Endodermal cell (in vitro differentiated cells): Measurements from ENCODE around the gene CCNB3. TPM values are rescaled to one million over a fixed set of nuclear protein-coding genes. Genes with fewer than 3 reads are reported as not detected.

Source experiments
- DNase-seq: peaks from one replicate; pipeline ENCODE4 v3.0.0-alpha.2; 2017
- H3K27ac ChIP-seq: 2 replicates; pipeline ENCODE4 v1.5.1; 2013; ENCODE audit warnings: mild to moderate bottlenecking, low read depth, low read length, moderate library complexity
- H3K27me3 ChIP-seq: 2 replicates; pipeline ENCODE4 v1.6.1; 2013; ENCODE audit warnings: mild to moderate bottlenecking, low read length, moderate library complexity; ENCODE audit not compliant: insufficient read depth, control insufficient read depth, poor library complexity, severe bottlenecking
- H3K36me3 ChIP-seq: 2 replicates; pipeline ENCODE4 v1.7.0; 2013; ENCODE audit warnings: mild to moderate bottlenecking, low read length, moderate library complexity; ENCODE audit not compliant: control insufficient read depth, insufficient read depth
- H3K4me1 ChIP-seq: one replicate; pipeline ENCODE4 v1.7.0; 2013; ENCODE audit warnings: low read length; ENCODE audit not compliant: control insufficient read depth, insufficient read depth
- H3K4me3 ChIP-seq: 2 replicates; pipeline ENCODE4 v1.5.1; 2013; ENCODE audit warnings: mild to moderate bottlenecking, low read length, moderate library complexity
- H3K9ac ChIP-seq: 2 replicates; pipeline ENCODE4 v1.6.1; 2013; ENCODE audit warnings: mild to moderate bottlenecking, low read length, moderate library complexity; ENCODE audit not compliant: poor library complexity, severe bottlenecking; ENCODE audit errors: extremely low read depth
- H3K9me3 ChIP-seq: 2 replicates; pipeline ENCODE4 v1.6.1; 2013; ENCODE audit warnings: mild to moderate bottlenecking, low read length, moderate library complexity; ENCODE audit not compliant: control insufficient read depth
- H3K27ac Mint-ChIP-seq: 2 replicates; pipeline ENCODE4 v1.8.0; 2020; ENCODE audit warnings: mixed read lengths
- H3K27me3 Mint-ChIP-seq: 2 replicates; pipeline ENCODE4 v1.8.0; 2021; ENCODE audit warnings: mild to moderate bottlenecking, mixed read lengths; ENCODE audit not compliant: insufficient read depth
- H3K36me3 Mint-ChIP-seq: 2 replicates; pipeline ENCODE4 v1.8.0; 2020; ENCODE audit warnings: low read depth, mixed read lengths
- H3K4me1 Mint-ChIP-seq: 2 replicates; pipeline ENCODE4 v1.8.0; 2020; ENCODE audit warnings: mixed read lengths
- H3K4me3 Mint-ChIP-seq: 2 replicates; pipeline ENCODE4 v1.8.0; 2020; ENCODE audit warnings: mild to moderate bottlenecking, moderate library complexity, mixed read lengths
- H3K9me3 Mint-ChIP-seq: 2 replicates; pipeline ENCODE4 v1.8.0; 2020; ENCODE audit warnings: mild to moderate bottlenecking, mixed read lengths
- WGBS, 2 experiments: methylation state at CpG; one replicate each; pipeline versions ENCODE4 v1.1.5 to v1.1.7; 2013; ENCODE audit warnings: missing lambda C conversion rate in 2 of 2, mixed read lengths in 1 of 2; ENCODE audit not compliant: insufficient coverage in 1 of 2, insufficient read length in 1 of 2; 5-methylcytosine and 5-hydroxymethylcytosine counted together
- total RNA-seq, 2 donors: library from RNA; stranded (reverse); fragmentation: NEBNext Ultra II Directional in 1 of 2; extraction: Animal tissue kit (Norgen Biotek cat#: 25700) in 1 of 2; gene quantifications; 2 replicates in 1 of 2; 3 replicates in 1 of 2; pipeline ENCODE4 v1.2.1, GENCODE V29; 2021
- TF ChIP-seq, protein P1 (sequence below): fragments of 200-600 bp; sonication (generic); conservative IDR thresholded peaks from 2 replicates; pipeline ENCODE4 v1.5.0; 2021; ENCODE audit warnings: antibody characterized with exemption, mild to moderate bottlenecking

CCNB3 gene
- total RNA-seq, 2 donors from 2014 or later = 0.07 TPM; not detected in 1

GRCh38 chrX:50381729-50382415 lies 177.3 kb downstream of the CCNB3 start:
- Histone ChIP-seq H3K27ac (no peak overlapping the region), H3K4me3 (no peak overlapping the region), H3K36me3 (no peaks in the 10 kb centered on the region), H3K27me3 (no peaks in the 10 kb centered on the region), H3K9ac (no peak overlapping the region), H3K4me1 (no peaks in the 10 kb centered on the region), H3K9me3 (no peaks in the 10 kb centered on the region)
- no peak overlapping the region for H3K27ac Mint-ChIP-seq
- DNase-seq = no peak
- peaks cover 56% of the 10 kb centered on the region for H3K9me3 Mint-ChIP-seq
- H3K36me3 Mint-ChIP-seq = peaks cover 4% of the 10 kb centered on the region
- no peak overlapping the region for H3K4me3 Mint-ChIP-seq
- TF ChIP-seq, protein P1, sequence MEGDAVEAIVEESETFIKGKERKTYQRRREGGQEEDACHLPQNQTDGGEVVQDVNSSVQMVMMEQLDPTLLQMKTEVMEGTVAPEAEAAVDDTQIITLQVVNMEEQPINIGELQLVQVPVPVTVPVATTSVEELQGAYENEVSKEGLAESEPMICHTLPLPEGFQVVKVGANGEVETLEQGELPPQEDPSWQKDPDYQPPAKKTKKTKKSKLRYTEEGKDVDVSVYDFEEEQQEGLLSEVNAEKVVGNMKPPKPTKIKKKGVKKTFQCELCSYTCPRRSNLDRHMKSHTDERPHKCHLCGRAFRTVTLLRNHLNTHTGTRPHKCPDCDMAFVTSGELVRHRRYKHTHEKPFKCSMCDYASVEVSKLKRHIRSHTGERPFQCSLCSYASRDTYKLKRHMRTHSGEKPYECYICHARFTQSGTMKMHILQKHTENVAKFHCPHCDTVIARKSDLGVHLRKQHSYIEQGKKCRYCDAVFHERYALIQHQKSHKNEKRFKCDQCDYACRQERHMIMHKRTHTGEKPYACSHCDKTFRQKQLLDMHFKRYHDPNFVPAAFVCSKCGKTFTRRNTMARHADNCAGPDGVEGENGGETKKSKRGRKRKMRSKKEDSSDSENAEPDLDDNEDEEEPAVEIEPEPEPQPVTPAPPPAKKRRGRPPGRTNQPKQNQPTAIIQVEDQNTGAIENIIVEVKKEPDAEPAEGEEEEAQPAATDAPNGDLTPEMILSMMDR = no peak
- peaks cover 5% of the 10 kb centered on the region for H3K4me1 Mint-ChIP-seq
- H3K27me3 Mint-ChIP-seq = no peaks in the 10 kb centered on the region
- 88 to 100% methylated on average over 2 to 4 of the region's 5 CpGs for WGBS, 2 experiments

DNA sequence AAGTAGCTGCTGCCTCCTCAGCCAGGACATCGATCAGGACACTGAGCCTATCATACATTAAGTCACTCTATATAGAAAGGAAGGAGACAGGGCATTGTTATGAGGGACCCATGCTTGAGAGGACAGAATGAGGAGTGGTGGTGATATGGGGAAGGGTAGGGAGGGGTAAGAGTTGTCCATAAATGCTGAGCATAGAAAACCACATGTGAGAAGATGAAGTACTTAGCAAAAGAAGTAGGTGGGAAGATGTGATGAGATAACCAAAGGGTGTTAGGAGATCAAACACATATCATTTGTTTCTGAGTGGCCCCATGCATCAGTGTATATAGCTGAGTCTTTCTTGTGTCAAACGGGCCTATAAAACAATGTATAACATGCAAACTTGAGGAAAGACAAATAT lies 182.0 kb downstream of the CCNB3 start:
- Mint-ChIP-seq H3K9me3 (peaks cover 44% of the 10 kb centered on the region), H3K27me3 (no peaks in the 10 kb centered on the region), H3K4me1 (peaks cover 5% of the 10 kb centered on the region), H3K27ac (no peak overlapping the region), H3K4me3 (no peak overlapping the region), H3K36me3 (peaks cover 5% of the 10 kb centered on the region)
- no peaks in the 10 kb centered on the region for H3K27me3 ChIP-seq
- H3K4me3 ChIP-seq = no peak overlapping the region
- H3K4me1 ChIP-seq = no peaks in the 10 kb centered on the region
- no peaks in the 10 kb centered on the region for H3K36me3 ChIP-seq
- no peak for DNase-seq
- TF ChIP-seq, protein P1 = no peak
- 100% methylated on average over 1 of the region's 2 CpGs for WGBS, 2 experiments
- H3K27ac ChIP-seq = no peak overlapping the region
- H3K9ac ChIP-seq = no peak overlapping the region
- no peaks in the 10 kb centered on the region for H3K9me3 ChIP-seq

- no peak overlapping the region for H3K4me3 Mint-ChIP-seq
- no peak overlapping the region for H3K27ac Mint-ChIP-seq
- DNase-seq = no peak
- peaks cover 4% of the 10 kb centered on the region for H3K27me3 Mint-ChIP-seq
- Histone ChIP-seq H3K4me3 (no peak overlapping the region), H3K9me3 (no peaks in the 10 kb centered on the region), H3K9ac (no peak overlapping the region), H3K27ac (no peak overlapping the region), H3K4me1 (no peaks in the 10 kb centered on the region), H3K27me3 (no peaks in the 10 kb centered on the region), H3K36me3 (no peaks in the 10 kb centered on the region)
- peaks cover 46% of the 10 kb centered on the region for H3K9me3 Mint-ChIP-seq
- WGBS, 2 experiments = 82% methylated on average over 2 of the region's 2 CpGs; no CpG with 5 or more reads in 1 of the 2 experiments
- peaks cover 5% of the 10 kb centered on the region for H3K36me3 Mint-ChIP-seq
- no peaks in the 10 kb centered on the region for H3K4me1 Mint-ChIP-seq
- TF ChIP-seq, protein P1 = no peak
Observed at GRCh38 chrX:50393902-50394301, 189.3 kb downstream of the CCNB3 start.

Other genes starting within 250 kb of the CCNB3 start
- not detected for gene AKAP4, start 3.8 kb upstream of the CCNB3 start, total RNA-seq